Activated B cell treated with CpG ODN at 0.5 μM for 24 hours (primary cell): Measurements from ENCODE around the gene NPR2. TPM values are rescaled to one million over a fixed set of nuclear protein-coding genes. Genes with fewer than 3 reads are reported as not detected.
A peak's percentile ranks its signal among the peaks of the same experiment; 100 is the strongest.

Source experiments
- ATAC-seq: fragments of 200-7000 bp; cut with Tn5 transposase; one replicate; pipeline ENCODE4 v1.10.0; 2021; ENCODE audit warnings: low read depth, mild to moderate bottlenecking, moderate library complexity
- CTCF ChIA-PET: fragments of 350-600 bp; sonication (Branson Sonifier 250); formaldehyde crosslinking; loops from one replicate; lab custom pipeline; 2021; ENCODE audit warnings: antibody characterized with exemption; lab: Charles Lee
- POLR2A ChIA-PET: fragments of 350-600 bp; sonication (Branson Sonifier 250); formaldehyde crosslinking; loops from one replicate; lab custom pipeline; 2021; ENCODE audit warnings: antibody characterized with exemption; lab: Charles Lee
- DNase-seq: peaks from one replicate; pipeline ENCODE4 v3.0.0; 2022
- H3K27ac Mint-ChIP-seq: one replicate; pipeline ENCODE4 v1.8.0; 2020; ENCODE audit warnings: mixed read lengths
- H3K27me3 Mint-ChIP-seq: one replicate; pipeline ENCODE4 v1.8.0; 2021; ENCODE audit warnings: mixed read lengths
- H3K36me3 Mint-ChIP-seq: one replicate; pipeline ENCODE4 v1.8.0; 2021; ENCODE audit warnings: low read depth, mixed read lengths
- H3K4me1 Mint-ChIP-seq: one replicate; pipeline ENCODE4 v1.8.0; 2021; ENCODE audit warnings: mixed read lengths
- H3K4me3 Mint-ChIP-seq: one replicate; pipeline ENCODE4 v1.8.0; 2020; ENCODE audit warnings: mild to moderate bottlenecking, mixed read lengths
- H3K9me3 Mint-ChIP-seq: one replicate; pipeline ENCODE4 v1.8.0; 2020; ENCODE audit warnings: mixed read lengths
- intact Hi-C: fragments of 100-400 bp; cut with micrococcal nuclease; formaldehyde crosslinking; loops from one replicate; pipeline ENCODE4 v1.15.1; 2024
- total RNA-seq: library from RNA; stranded (reverse); gene quantifications from 2 replicates; pipeline ENCODE4 v1.2.3, GENCODE V29; 2022
- TF ChIP-seq, protein P1 (sequence below): fragments of 200-600 bp; IDR thresholded peaks from one replicate; pipeline ENCODE4 v1.8.0; 2022; ENCODE audit warnings: antibody characterized with exemption, mild to moderate bottlenecking

Gene NPR2
- total RNA-seq, 1 donor from 2014 or later = 4.6 TPM

DNA sequence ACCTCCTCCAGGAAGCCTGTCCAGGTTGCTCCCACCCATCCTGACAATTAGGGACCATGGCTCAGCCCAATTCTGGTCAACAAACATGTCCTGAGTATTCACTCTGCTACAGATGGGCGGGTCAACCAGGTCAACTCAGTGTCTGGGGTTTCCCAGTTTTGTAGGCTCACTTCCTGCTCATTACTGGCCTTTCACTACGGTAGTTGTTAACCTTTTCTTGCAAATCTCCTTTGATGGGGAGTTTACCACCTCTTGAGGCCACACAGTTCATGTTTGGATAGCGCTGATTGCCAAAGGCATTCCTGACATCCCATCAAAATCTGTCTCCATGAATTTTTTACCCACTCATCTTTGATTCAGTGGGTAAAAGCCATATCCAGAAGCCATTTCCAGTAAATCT is 51.4 kb downstream of the NPR2 start:
- TF ChIP-seq, protein P1, sequence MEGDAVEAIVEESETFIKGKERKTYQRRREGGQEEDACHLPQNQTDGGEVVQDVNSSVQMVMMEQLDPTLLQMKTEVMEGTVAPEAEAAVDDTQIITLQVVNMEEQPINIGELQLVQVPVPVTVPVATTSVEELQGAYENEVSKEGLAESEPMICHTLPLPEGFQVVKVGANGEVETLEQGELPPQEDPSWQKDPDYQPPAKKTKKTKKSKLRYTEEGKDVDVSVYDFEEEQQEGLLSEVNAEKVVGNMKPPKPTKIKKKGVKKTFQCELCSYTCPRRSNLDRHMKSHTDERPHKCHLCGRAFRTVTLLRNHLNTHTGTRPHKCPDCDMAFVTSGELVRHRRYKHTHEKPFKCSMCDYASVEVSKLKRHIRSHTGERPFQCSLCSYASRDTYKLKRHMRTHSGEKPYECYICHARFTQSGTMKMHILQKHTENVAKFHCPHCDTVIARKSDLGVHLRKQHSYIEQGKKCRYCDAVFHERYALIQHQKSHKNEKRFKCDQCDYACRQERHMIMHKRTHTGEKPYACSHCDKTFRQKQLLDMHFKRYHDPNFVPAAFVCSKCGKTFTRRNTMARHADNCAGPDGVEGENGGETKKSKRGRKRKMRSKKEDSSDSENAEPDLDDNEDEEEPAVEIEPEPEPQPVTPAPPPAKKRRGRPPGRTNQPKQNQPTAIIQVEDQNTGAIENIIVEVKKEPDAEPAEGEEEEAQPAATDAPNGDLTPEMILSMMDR = no peak
- Mint-ChIP-seq H3K4me3 (no peak overlapping the region), H3K36me3 (no peaks in the 10 kb centered on the region), H3K9me3 (no peaks in the 10 kb centered on the region), H3K27ac (no peak overlapping the region), H3K4me1 (peaks cover 68% of the 10 kb centered on the region), H3K27me3 (no peaks in the 10 kb centered on the region)
- DNase-seq (no peak), ATAC-seq (peak; percentile 45)
- CTCF ChIA-PET = interaction anchor here (0.8 to 2.1 kb wide), 3 partner anchors 9 to 16 kb away, joined by 3 to 10 read pairs (median 4); partner anchors contain the start of gene TMEM8B
- intact Hi-C loops = no loop called here
- POLR2A ChIA-PET = interaction anchor here (0.7 to 1.2 kb wide), 2 partner anchors 14 to 152 kb away, joined by 3 to 4 read pairs; partner anchors contain the start of gene FAM221B

DNA sequence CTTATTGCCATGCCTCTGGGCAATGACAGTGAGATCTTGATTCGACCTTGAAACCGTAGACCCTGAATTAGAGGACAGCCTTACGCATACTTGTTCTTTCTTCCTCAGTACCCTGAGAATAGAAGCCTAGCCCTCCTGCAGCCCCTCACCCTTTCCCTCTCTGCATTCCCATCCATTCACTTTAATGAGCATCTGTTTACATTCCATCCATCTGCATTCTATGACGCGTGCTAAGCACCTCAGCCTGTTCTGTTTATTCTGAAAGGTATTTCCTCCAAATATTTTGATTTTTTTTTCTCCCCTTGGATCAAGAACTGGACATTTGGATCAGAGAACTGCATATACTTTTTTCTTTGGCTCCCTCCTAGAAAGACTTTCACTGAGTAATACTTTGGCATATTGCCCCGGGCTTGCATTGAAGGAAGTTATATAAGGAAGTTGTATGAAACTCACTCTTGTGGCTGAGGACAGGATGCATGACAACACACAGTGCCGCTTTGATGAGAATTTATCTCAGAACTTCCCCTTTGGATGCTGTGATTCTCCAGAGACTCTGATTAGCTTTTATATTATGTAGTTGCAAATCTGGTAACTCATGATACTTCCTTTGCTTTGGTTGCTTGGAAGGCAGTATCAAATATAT is 53.4 kb downstream of the NPR2 start:
- intact Hi-C loops = loop anchor here (1.0 to 5.0 kb wide), 3 partner anchors 15 to 38 kb away; partner anchors contain the start of genes HINT2 and TMEM8B
- ChIA-PET CTCF (interaction anchor here (1.8 to 3.4 kb wide), 4 partner anchors 10 to 55 kb away, joined by 3 to 17 read pairs (median 10); no protein-coding TSS in a partner anchor), POLR2A (interaction anchor here (0.5 to 1.7 kb wide), 4 partner anchors 16 to 206 kb away, joined by 3 to 18 read pairs (median 5); partner anchors contain the start of genes FAM221B and HINT2)
- TF ChIP-seq, protein P1 = no peak
- no peaks in the 10 kb centered on the region for H3K27me3 Mint-ChIP-seq
- peaks cover 81% of the 10 kb centered on the region for H3K4me1 Mint-ChIP-seq
- no peak for DNase-seq
- no peaks in the 10 kb centered on the region for H3K9me3 Mint-ChIP-seq
- H3K36me3 Mint-ChIP-seq = no peaks in the 10 kb centered on the region
- H3K27ac Mint-ChIP-seq = peak overlapping the region; percentile 28
- peak overlapping the region; percentile 33 for H3K4me3 Mint-ChIP-seq
- peak; percentile 80 for ATAC-seq

DNA sequence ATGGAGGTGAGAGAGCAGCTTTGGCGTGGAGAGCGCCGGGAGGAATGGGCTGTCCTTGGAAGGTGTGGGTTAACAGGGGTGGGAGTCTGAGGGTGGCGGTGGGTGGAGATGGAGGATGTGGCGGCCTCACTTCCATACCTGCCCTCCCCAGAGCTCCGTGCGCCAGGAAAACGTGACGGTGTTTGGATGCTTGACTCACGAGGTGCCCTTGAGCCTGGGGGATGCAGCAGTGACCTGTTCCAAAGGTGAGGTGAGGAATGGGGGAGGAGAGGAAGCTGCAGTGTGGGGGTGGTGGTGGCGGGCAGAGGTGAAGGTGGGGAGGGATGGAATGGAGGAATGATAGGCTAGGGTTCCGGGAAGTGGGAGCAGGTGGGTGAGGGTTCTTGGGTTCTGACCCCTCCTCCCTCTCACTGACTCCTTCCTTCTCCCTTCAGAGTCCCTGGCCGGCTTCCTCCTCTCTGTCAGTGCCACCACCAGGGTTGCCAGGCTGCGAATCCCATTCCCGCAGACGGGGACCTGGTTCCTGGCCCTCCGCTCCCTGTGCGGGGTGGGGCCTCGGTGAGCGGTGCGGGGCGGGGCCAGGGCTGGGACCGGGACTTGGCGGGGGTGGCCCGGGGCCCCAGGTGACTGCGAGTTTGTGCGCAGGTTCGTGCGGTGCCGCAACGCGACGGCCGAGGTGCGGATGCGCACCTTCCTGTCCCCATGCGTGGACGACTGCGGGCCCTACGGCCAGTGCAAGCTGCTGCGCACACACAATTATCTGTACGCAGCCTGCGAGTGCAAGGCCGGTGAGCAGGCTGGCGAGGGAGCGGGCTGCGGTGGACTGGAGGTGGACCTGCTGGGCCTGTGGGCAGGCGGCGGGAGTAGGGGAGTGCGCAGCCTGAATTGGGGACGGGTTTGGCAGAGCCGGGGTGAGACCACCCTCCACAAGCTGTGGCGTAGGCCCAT is 54.7 kb downstream of the NPR2 start:
- Mint-ChIP-seq H3K9me3 (no peaks in the 10 kb centered on the region), H3K4me1 (peaks cover 72% of the 10 kb centered on the region), H3K27me3 (no peaks in the 10 kb centered on the region), H3K27ac (peak overlapping the region; percentile 28), H3K4me3 (peak overlapping the region; percentile 46), H3K36me3 (no peaks in the 10 kb centered on the region)
- ATAC-seq (no peak), DNase-seq (no peak)
- intact Hi-C loops = loop anchor here (1.0 to 5.0 kb wide), 3 partner anchors 17 to 36 kb away; partner anchors contain the start of genes HINT2 and TMEM8B
- ChIA-PET POLR2A (interaction anchor here (1.5 to 1.7 kb wide), 2 partner anchors 18 to 32 kb away, joined by 6 to 18 read pairs; partner anchors contain the start of genes FAM221B and HINT2), CTCF (interaction anchor here (2.5 to 3.4 kb wide), 3 partner anchors 20 to 56 kb away, joined by 9 to 17 read pairs (median 12); no protein-coding TSS in a partner anchor)
- TF ChIP-seq, protein P1 = no peak

DNA sequence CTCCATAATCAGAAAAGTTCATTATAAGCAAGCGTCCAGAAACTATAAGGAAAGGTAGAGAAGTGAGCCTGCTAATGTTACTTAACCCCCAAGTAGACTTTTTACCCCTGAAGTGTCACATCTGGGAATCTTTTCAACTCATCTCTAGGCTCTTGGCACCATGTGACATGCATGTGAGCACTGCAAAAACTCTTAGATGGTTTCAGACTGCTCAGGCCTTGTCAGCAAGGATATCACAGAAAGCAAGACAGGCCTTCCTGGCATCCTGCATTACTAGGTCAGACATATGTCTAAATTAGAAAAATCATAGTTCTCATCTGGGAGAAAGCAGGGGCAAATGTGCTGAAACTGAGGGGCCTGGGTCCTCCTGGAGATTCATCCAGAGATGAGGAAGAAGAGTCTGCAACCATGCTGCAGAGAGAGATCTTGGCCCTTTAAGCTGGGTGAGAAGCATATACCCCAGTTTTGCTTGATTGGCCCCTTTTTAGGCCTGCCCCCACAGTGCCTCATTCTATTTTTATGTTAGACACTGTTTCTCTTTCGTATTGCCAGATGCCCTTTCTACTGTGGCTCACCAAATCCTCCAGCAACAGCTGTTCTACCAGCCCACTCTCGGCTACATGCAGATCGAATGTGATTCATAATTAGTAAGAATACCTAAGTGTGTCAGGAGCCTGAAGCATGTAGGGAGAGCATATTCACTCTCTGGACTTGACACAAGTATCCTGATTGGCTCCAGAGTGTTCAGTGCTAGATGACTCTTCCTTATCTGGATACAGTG is 56.6 kb downstream of the NPR2 start:
- Mint-ChIP-seq H3K4me1 (peaks cover 58% of the 10 kb centered on the region), H3K9me3 (no peaks in the 10 kb centered on the region), H3K27me3 (no peaks in the 10 kb centered on the region), H3K36me3 (no peaks in the 10 kb centered on the region), H3K4me3 (peak overlapping the region; percentile 50), H3K27ac (peak overlapping the region; percentile 61)
- ChIA-PET CTCF (interaction anchor here (1.0 to 3.2 kb wide), 4 partner anchors 21 to 58 kb away, joined by 3 to 12 read pairs (median 4); no protein-coding TSS in a partner anchor), POLR2A (interaction anchor here (0.7 to 1.1 kb wide), 3 partner anchors 33 to 148 kb away, joined by 3 to 6 read pairs (median 4); partner anchors contain the start of genes CREB3, HINT2 and TLN1)
- ATAC-seq (peak; percentile 68), DNase-seq (no peak)
- intact Hi-C loops = loop anchor here (5.0 kb wide), 1 partner anchor 34 kb away; no protein-coding TSS in a partner anchor
- TF ChIP-seq, protein P1 = no peak
